SK-N-SH treated with all-trans-retinoic acid at 6 μM for 48 hours (cell line): Measurements from ENCODE around the gene SSB.
A peak's percentile ranks its signal among the peaks of the same experiment; 100 is the strongest.

Experiments used
- ATAC-seq: fragments of 200-7000 bp; cut with Tn5 transposase; 3 replicates; pipeline ENCODE4 v1.9.1; 2020; ENCODE audit warnings: mild to moderate bottlenecking, moderate library complexity
- ARNTL ChIP-seq: fragments of 450-650 bp; formaldehyde crosslinking; IDR thresholded peaks from 2 replicates; pipeline ENCODE4 v1.5.0; 2020; ENCODE audit warnings: low read depth, mild to moderate bottlenecking, moderate library complexity, borderline replicate concordance
- BACH2 ChIP-seq: fragments of 250-450 bp; sonication (Bioruptor Pico); IDR thresholded peaks from 2 replicates; pipeline ENCODE4 v1.9.0; 2021; ENCODE audit warnings: mild to moderate bottlenecking, borderline replicate concordance
- CSRNP3 ChIP-seq: fragments of 250-450 bp; sonication (Bioruptor Pico); IDR thresholded peaks from 2 replicates; pipeline ENCODE4 v1.5.1; 2021; ENCODE audit warnings: mild to moderate bottlenecking, moderate library complexity
- ESRRG ChIP-seq: fragments of 250-450 bp; sonication (Bioruptor Pico); IDR thresholded peaks from 2 replicates; pipeline ENCODE4 v1.6.1; 2021; ENCODE audit warnings: mild to moderate bottlenecking
- GLIS3 ChIP-seq: fragments of 250-450 bp; sonication (Bioruptor Pico); IDR thresholded peaks from 2 replicates; pipeline ENCODE4 v1.5.0; 2020; ENCODE audit warnings: mild to moderate bottlenecking, moderate library complexity
- ISL1 ChIP-seq: fragments of 250-450 bp; sonication (Bioruptor Pico); IDR thresholded peaks from 2 replicates; pipeline ENCODE4 v2.1.2; 2022; ENCODE audit warnings: mild to moderate bottlenecking, moderate library complexity
- OSR1 ChIP-seq: fragments of 250-450 bp; sonication (Bioruptor Pico); IDR thresholded peaks from 2 replicates; pipeline ENCODE4 v1.8.0; 2022; ENCODE audit warnings: moderate library complexity, mild to moderate bottlenecking, inconsistent platforms
- POU6F1 ChIP-seq: fragments of 250-450 bp; sonication (Bioruptor Pico); IDR thresholded peaks from 2 replicates; pipeline ENCODE4 v1.8.0; 2021; ENCODE audit warnings: low read depth, mild to moderate bottlenecking, moderate library complexity, borderline replicate concordance
- PPARA ChIP-seq: fragments of 250-450 bp; sonication (Bioruptor Pico); IDR thresholded peaks from 2 replicates; pipeline ENCODE4 v1.5.0; 2020; ENCODE audit warnings: mild to moderate bottlenecking, borderline replicate concordance
- RARB ChIP-seq: fragments of 250-450 bp; sonication (Bioruptor Pico); IDR thresholded peaks from 2 replicates; pipeline ENCODE4 v1.8.0; 2021; ENCODE audit warnings: mild to moderate bottlenecking, moderate library complexity
- SNAI2 ChIP-seq: fragments of 250-450 bp; sonication (Bioruptor Pico); IDR thresholded peaks from 2 replicates; pipeline ENCODE4 v1.5.0; 2020; ENCODE audit warnings: mild to moderate bottlenecking, moderate library complexity
- TCF4 ChIP-seq: fragments of 250-450 bp; sonication (Bioruptor Pico); IDR thresholded peaks from 2 replicates; pipeline ENCODE4 v1.8.0; 2021; ENCODE audit warnings: mild to moderate bottlenecking, moderate library complexity, borderline replicate concordance
- ZC3H10 ChIP-seq: fragments of 250-450 bp; sonication (Bioruptor Pico); IDR thresholded peaks from 2 replicates; pipeline ENCODE4 v1.5.1; 2021; ENCODE audit warnings: mild to moderate bottlenecking, moderate library complexity
- ZFP3 ChIP-seq: fragments of 250-450 bp; sonication (Bioruptor Pico); IDR thresholded peaks from 2 replicates; pipeline ENCODE4 v1.5.0; 2020; ENCODE audit warnings: mild to moderate bottlenecking, moderate library complexity
- ZFP30 ChIP-seq: fragments of 450-650 bp; formaldehyde crosslinking; IDR thresholded peaks from 2 replicates; pipeline ENCODE4 v1.5.0; 2022; ENCODE audit warnings: mild to moderate bottlenecking, moderate library complexity
- ZNF8 ChIP-seq: fragments of 450-650 bp; formaldehyde crosslinking; IDR thresholded peaks from 2 replicates; pipeline ENCODE4 v1.5.0; 2020; ENCODE audit warnings: mild to moderate bottlenecking, moderate library complexity
- TF ChIP-seq, protein P1 (sequence below): fragments of 250-450 bp; sonication (Bioruptor Pico); IDR thresholded peaks from 2 replicates; pipeline ENCODE4 v1.8.0; 2020; ENCODE audit warnings: mild to moderate bottlenecking, moderate library complexity, borderline replicate concordance
- TF ChIP-seq, protein P2 (sequence below): fragments of 250-450 bp; sonication (Bioruptor Pico); IDR thresholded peaks from 2 replicates; pipeline ENCODE4 v1.5.1; 2020; ENCODE audit warnings: low read depth, mild to moderate bottlenecking, moderate library complexity
- TF ChIP-seq, protein P3 (sequence below): fragments of 250-450 bp; sonication (Bioruptor Pico); IDR thresholded peaks from 2 replicates; pipeline ENCODE4 v1.5.0; 2020; ENCODE audit warnings: mild to moderate bottlenecking, moderate library complexity

SSB gene

DNA sequence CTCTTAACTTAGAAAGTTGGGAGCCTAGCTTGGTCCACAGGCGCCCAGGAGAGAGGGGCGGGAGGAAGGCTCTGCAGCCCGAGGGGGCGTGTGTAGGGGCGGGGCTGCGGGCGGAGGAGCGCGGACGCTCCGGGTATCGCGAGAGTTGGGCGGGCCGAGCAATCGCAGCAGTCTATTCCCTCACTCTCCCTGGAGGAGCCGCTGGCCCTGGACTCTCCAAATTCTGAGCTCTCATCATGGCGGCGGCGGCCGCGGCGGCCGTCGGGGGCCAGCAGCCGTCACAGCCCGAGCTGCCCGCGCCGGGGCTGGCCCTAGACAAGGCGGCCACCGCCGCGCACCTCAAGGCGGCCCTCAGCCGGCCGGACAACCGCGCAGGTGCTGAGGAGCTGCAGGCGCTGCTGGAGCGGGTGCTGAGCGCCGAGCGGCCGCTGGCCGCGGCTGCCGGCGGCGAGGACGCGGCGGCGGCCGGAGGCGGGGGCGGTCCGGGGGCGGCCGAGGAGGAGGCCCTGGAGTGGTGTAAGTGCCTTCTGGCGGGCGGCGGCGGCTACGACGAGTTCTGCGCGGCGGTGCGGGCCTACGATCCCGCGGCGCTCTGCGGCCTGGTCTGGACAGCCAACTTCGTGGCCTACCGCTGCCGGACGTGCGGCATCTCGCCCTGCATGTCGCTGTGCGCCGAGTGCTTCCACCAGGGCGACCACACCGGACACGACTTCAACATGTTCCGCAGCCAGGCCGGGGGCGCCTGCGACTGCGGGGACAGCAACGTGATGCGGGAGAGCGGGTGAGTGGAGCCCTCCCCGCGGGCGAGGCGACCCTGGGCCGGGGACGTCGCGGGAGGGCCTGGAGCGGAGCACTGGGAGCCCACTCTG, 28.8 kb downstream of the SSB start, which contains the start of gene UBR3 (continued):
- no peak for TF ChIP-seq ZFP3 (CRISPR knock-in tag)
- TF ChIP-seq TCF4 (CRISPR knock-in tag) = no peak
- no peak for TF ChIP-seq PPARA (CRISPR knock-in tag)

DNA sequence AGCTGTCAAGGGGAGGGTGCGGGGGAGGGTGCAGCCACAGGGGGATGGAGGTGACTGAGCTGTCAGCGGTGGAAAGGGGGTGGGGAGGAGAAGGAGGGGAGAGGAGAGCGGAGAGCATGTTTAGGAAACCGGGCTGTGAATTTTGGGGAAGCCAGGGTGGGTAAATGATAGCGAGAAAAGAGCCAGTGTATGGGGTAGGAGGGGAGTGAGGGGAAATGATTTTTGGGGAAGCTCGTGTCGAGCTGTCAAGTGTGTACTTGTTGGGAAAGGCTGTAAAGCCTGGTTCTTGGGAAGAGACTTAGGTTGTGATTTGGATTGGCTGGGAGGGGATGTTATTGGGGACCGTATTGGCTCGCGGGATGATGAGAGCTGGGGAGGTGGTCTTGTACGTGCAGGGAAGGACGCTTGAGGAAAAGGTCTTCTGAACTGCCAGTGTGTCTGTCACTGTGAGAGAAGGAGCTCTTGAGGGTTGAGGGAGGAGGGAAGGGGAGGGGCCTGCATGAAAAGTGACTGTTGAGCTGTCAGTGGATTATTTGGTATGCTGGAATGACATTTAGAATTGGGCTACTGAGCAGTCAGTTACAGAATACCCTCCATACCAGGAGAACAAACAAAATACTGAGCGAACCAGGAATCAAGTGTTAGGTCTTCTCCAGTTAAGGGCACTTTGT, 29.6 kb downstream of the SSB start:
- TF ChIP-seq SNAI2 (CRISPR knock-in tag) (no peak), RARB (CRISPR knock-in tag) (no peak), ZNF8 (CRISPR knock-in tag) (no peak), GLIS3 (CRISPR knock-in tag) (no peak), ISL1 (CRISPR knock-in tag) (no peak), TCF4 (CRISPR knock-in tag) (no peak), OSR1 (no peak), ESRRG (CRISPR knock-in tag) (no peak), ZFP30 (CRISPR knock-in tag) (no peak), CSRNP3 (CRISPR knock-in tag) (no peak), ZFP3 (CRISPR knock-in tag) (no peak), ARNTL (CRISPR knock-in tag) (no peak), PPARA (CRISPR knock-in tag) (no peak)
- TF ChIP-seq, protein P1, sequence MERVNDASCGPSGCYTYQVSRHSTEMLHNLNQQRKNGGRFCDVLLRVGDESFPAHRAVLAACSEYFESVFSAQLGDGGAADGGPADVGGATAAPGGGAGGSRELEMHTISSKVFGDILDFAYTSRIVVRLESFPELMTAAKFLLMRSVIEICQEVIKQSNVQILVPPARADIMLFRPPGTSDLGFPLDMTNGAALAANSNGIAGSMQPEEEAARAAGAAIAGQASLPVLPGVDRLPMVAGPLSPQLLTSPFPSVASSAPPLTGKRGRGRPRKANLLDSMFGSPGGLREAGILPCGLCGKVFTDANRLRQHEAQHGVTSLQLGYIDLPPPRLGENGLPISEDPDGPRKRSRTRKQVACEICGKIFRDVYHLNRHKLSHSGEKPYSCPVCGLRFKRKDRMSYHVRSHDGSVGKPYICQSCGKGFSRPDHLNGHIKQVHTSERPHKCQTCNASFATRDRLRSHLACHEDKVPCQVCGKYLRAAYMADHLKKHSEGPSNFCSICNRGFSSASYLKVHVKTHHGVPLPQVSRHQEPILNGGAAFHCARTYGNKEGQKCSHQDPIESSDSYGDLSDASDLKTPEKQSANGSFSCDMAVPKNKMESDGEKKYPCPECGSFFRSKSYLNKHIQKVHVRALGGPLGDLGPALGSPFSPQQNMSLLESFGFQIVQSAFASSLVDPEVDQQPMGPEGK (CRISPR knock-in tag) = no peak
- TF ChIP-seq, protein P2, sequence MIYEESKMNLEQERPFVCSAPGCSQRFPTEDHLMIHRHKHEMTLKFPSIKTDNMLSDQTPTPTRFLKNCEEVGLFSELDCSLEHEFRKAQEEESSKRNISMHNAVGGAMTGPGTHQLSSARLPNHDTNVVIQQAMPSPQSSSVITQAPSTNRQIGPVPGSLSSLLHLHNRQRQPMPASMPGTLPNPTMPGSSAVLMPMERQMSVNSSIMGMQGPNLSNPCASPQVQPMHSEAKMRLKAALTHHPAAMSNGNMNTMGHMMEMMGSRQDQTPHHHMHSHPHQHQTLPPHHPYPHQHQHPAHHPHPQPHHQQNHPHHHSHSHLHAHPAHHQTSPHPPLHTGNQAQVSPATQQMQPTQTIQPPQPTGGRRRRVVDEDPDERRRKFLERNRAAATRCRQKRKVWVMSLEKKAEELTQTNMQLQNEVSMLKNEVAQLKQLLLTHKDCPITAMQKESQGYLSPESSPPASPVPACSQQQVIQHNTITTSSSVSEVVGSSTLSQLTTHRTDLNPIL (CRISPR knock-in tag) = no peak
- ATAC-seq = peak; percentile 35

GRCh38 chr2:169834401-169834800, 35.7 kb downstream of the SSB start:
- TF ChIP-seq ZC3H10 (no peak), ISL1 (CRISPR knock-in tag) (peak; percentile 40)
- ATAC-seq = no peak

- ATAC-seq = no peak
- TF ChIP-seq PPARA (CRISPR knock-in tag) = no peak
- TF ChIP-seq, protein P3, sequence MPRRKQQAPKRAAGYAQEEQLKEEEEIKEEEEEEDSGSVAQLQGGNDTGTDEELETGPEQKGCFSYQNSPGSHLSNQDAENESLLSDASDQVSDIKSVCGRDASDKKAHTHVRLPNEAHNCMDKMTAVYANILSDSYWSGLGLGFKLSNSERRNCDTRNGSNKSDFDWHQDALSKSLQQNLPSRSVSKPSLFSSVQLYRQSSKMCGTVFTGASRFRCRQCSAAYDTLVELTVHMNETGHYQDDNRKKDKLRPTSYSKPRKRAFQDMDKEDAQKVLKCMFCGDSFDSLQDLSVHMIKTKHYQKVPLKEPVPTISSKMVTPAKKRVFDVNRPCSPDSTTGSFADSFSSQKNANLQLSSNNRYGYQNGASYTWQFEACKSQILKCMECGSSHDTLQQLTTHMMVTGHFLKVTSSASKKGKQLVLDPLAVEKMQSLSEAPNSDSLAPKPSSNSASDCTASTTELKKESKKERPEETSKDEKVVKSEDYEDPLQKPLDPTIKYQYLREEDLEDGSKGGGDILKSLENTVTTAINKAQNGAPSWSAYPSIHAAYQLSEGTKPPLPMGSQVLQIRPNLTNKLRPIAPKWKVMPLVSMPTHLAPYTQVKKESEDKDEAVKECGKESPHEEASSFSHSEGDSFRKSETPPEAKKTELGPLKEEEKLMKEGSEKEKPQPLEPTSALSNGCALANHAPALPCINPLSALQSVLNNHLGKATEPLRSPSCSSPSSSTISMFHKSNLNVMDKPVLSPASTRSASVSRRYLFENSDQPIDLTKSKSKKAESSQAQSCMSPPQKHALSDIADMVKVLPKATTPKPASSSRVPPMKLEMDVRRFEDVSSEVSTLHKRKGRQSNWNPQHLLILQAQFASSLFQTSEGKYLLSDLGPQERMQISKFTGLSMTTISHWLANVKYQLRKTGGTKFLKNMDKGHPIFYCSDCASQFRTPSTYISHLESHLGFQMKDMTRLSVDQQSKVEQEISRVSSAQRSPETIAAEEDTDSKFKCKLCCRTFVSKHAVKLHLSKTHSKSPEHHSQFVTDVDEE (CRISPR knock-in tag) = no peak
- no peak for TF ChIP-seq POU6F1 (CRISPR knock-in tag)
- TF ChIP-seq RARB (CRISPR knock-in tag) = no peak
- TF ChIP-seq ESRRG (CRISPR knock-in tag) = no peak
- TF ChIP-seq, protein P2 (CRISPR knock-in tag) = no peak
- TF ChIP-seq ARNTL (CRISPR knock-in tag) = no peak
- TF ChIP-seq OSR1 = no peak
- no peak for TF ChIP-seq BACH2 (CRISPR knock-in tag)
- no peak for TF ChIP-seq ISL1 (CRISPR knock-in tag)
- no peak for TF ChIP-seq ZC3H10
- TF ChIP-seq, protein P1 (CRISPR knock-in tag) = no peak
Measured at GRCh38 chr2:169838743-169839489, 40.2 kb downstream of the SSB start.
